Keratinocyte (primary cell): Measurements from ENCODE around the gene ZNF32.

ENCODE experiments used
- CTCF ChIP-seq, 3 experiments: IDR thresholded peaks in 1 of 3; conservative IDR thresholded peaks in 1 of 3; optimal IDR thresholded peaks in 1 of 3; 2 replicates in 2 of 3; 3 replicates in 1 of 3; pipeline versions ENCODE3 to v1.5.1; 2011; ENCODE audit warnings: low read length in 3 of 3, mild to moderate bottlenecking in 3 of 3, moderate library complexity in 2 of 3, control low read depth in 1 of 3, inconsistent platforms in 1 of 3; ENCODE audit not compliant: insufficient read depth in 2 of 3; ENCODE audit errors: extremely low read depth in 1 of 3
- EZH2 ChIP-seq: IDR thresholded peaks from one replicate; pipeline ENCODE4 v1.6.1; 2012; ENCODE audit warnings: inconsistent platforms, mild to moderate bottlenecking, low read length, moderate library complexity

GRCh38 chr10:43616697-43617370 lies 31.8 kb downstream of the ZNF32 start:
- no peak for TF ChIP-seq EZH2
- TF ChIP-seq CTCF (optimal IDR thresholded peaks at IDR 0.05 in 1 of 3, IDR thresholded peaks at IDR 0.05 in 1 of 3, conservative IDR thresholded peaks at IDR 0.05 in 1 of 3; ENCODE audit: extremely low read depth in 1 of 3, insufficient read depth in 2 of 3, low read length in 3 of 3) = no peak
